Measurements from ENCODE around the gene CHD9NB.

Gene CHD9NB

GRCh38 chr16:53024045-53024444 is 28.7 kb downstream of the CHD9NB start:
- Histone ChIP-seq H3K36me3 (ENCODE audit: control insufficient read depth, insufficient read depth, low read length) (no peaks in the 10 kb centered on the region), H3K4me1 (ENCODE audit: control insufficient read depth, insufficient read depth, low read length) (no peaks in the 10 kb centered on the region), H3K9ac (ENCODE audit: low read length) (no peak overlapping the region), H3K4me3 (ENCODE audit: low read depth, low read length) (no peak overlapping the region), H3K27me3 (ENCODE audit: control insufficient read depth, insufficient read depth, low read length) (no peaks in the 10 kb centered on the region), H3K27ac (ENCODE audit: low read depth, low read length) (no peak overlapping the region), H3K9me3 (ENCODE audit: control insufficient read depth, insufficient read depth, low read depth, low read length) (no peaks in the 10 kb centered on the region)

GRCh38 chr16:53022374-53022773 is 30.3 kb downstream of the CHD9NB start:
- Histone ChIP-seq H3K9ac (ENCODE audit: low read length) (no peak overlapping the region), H3K36me3 (ENCODE audit: control insufficient read depth, insufficient read depth, low read length) (no peaks in the 10 kb centered on the region), H3K27me3 (ENCODE audit: control insufficient read depth, insufficient read depth, low read length) (no peaks in the 10 kb centered on the region), H3K27ac (ENCODE audit: low read depth, low read length) (no peak overlapping the region), H3K9me3 (ENCODE audit: control insufficient read depth, insufficient read depth, low read depth, low read length) (no peaks in the 10 kb centered on the region), H3K4me1 (ENCODE audit: control insufficient read depth, insufficient read depth, low read length) (no peaks in the 10 kb centered on the region), H3K4me3 (ENCODE audit: low read depth, low read length) (no peak overlapping the region)

DNA sequence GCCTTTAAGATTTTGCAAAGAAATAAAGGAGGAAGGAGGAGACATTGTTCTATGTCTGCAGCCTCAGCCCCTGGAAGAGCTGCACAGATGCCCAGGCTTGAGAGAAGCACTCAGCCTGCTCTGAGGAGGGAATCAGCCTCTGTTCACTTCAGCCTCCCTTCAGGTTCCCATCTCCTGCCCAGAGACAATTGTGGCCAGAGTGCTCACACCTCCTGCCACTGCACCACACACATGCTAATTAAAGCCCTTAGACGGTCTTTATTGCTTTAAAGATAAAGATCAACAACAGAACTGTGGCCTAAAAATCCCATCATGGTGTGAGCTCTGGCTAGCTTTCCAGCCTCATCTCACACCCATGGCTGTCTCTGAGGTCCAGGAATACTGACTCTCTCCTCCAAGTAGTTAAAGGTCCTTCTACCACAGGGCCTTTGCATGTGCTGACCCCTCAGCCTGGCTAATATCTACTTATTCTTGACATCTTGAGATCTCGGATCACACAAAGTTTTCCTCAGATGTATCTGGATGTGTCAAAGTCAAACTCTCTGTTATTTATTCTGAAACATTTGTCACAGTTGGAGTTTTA is 33.8 kb downstream of the CHD9NB start:
- H3K36me3 ChIP-seq (ENCODE audit: control insufficient read depth, insufficient read depth, low read length): no peaks in the 10 kb centered on the region
- H3K4me3 ChIP-seq (ENCODE audit: low read depth, low read length): no peak overlapping the region
- no peaks in the 10 kb centered on the region for H3K4me1 ChIP-seq (ENCODE audit: control insufficient read depth, insufficient read depth, low read length)
- no peaks in the 10 kb centered on the region for H3K9me3 ChIP-seq (ENCODE audit: control insufficient read depth, insufficient read depth, low read depth, low read length)
- H3K27me3 ChIP-seq (ENCODE audit: control insufficient read depth, insufficient read depth, low read length): no peaks in the 10 kb centered on the region
- no peak overlapping the region for H3K9ac ChIP-seq (ENCODE audit: low read length)
- no peak overlapping the region for H3K27ac ChIP-seq (ENCODE audit: low read depth, low read length)

- H3K9me3 ChIP-seq (ENCODE audit: control insufficient read depth, insufficient read depth, low read depth, low read length): no peaks in the 10 kb centered on the region
- H3K9ac ChIP-seq (ENCODE audit: low read length): no peak overlapping the region
- H3K4me1 ChIP-seq (ENCODE audit: control insufficient read depth, insufficient read depth, low read length): no peaks in the 10 kb centered on the region
- no peak overlapping the region for H3K27ac ChIP-seq (ENCODE audit: low read depth, low read length)
- no peaks in the 10 kb centered on the region for H3K36me3 ChIP-seq (ENCODE audit: control insufficient read depth, insufficient read depth, low read length)
- H3K4me3 ChIP-seq (ENCODE audit: low read depth, low read length): no peak overlapping the region
- no peaks in the 10 kb centered on the region for H3K27me3 ChIP-seq (ENCODE audit: control insufficient read depth, insufficient read depth, low read length)
These were observed 38.4 kb downstream of the CHD9NB start for GRCh38 chr16:53014287-53014686.

- Histone ChIP-seq H3K9me3 (ENCODE audit: control insufficient read depth, insufficient read depth, low read depth, low read length) (no peaks in the 10 kb centered on the region), H3K4me1 (ENCODE audit: control insufficient read depth, insufficient read depth, low read length) (no peaks in the 10 kb centered on the region), H3K9ac (ENCODE audit: low read length) (no peak overlapping the region), H3K36me3 (ENCODE audit: control insufficient read depth, insufficient read depth, low read length) (no peaks in the 10 kb centered on the region), H3K27me3 (ENCODE audit: control insufficient read depth, insufficient read depth, low read length) (no peaks in the 10 kb centered on the region), H3K27ac (ENCODE audit: low read depth, low read length) (no peak overlapping the region), H3K4me3 (ENCODE audit: low read depth, low read length) (no peak overlapping the region)
These were observed 45.6 kb downstream of the CHD9NB start for GRCh38 chr16:53007095-53007494.

DNA sequence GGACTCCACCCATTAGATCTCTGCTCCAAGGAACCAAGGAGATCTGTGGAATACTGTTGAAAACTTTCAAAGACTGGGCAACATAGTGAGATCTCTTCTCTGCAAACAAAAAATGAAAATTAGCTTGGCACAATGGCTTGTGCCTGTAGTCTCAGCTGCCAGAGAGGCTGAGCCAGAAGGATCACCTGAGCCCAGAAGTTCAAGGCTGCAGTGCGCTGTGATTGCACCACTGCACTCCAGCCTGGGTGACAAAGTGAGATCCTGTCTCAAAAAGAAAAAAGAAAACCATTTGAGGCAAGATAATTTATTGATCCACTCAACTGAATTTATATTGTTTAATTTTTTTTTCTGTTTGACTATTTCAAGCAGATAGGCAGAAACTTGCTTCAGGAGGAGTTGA is 54.8 kb downstream of the CHD9NB start:
- Histone ChIP-seq H3K9ac (ENCODE audit: low read length) (no peak overlapping the region), H3K9me3 (ENCODE audit: control insufficient read depth, insufficient read depth, low read depth, low read length) (no peaks in the 10 kb centered on the region), H3K36me3 (ENCODE audit: control insufficient read depth, insufficient read depth, low read length) (no peaks in the 10 kb centered on the region), H3K4me1 (ENCODE audit: control insufficient read depth, insufficient read depth, low read length) (no peaks in the 10 kb centered on the region), H3K4me3 (ENCODE audit: low read depth, low read length) (no peak overlapping the region), H3K27me3 (ENCODE audit: control insufficient read depth, insufficient read depth, low read length) (no peaks in the 10 kb centered on the region), H3K27ac (ENCODE audit: low read depth, low read length) (no peak overlapping the region)

GRCh38 chr16:52994942-52995341 is 57.8 kb downstream of the CHD9NB start:
- Histone ChIP-seq H3K27me3 (ENCODE audit: control insufficient read depth, insufficient read depth, low read length) (no peaks in the 10 kb centered on the region), H3K27ac (ENCODE audit: low read depth, low read length) (no peak overlapping the region), H3K9ac (ENCODE audit: low read length) (no peak overlapping the region), H3K9me3 (ENCODE audit: control insufficient read depth, insufficient read depth, low read depth, low read length) (no peaks in the 10 kb centered on the region), H3K4me1 (ENCODE audit: control insufficient read depth, insufficient read depth, low read length) (no peaks in the 10 kb centered on the region), H3K4me3 (ENCODE audit: low read depth, low read length) (no peak overlapping the region), H3K36me3 (ENCODE audit: control insufficient read depth, insufficient read depth, low read length) (no peaks in the 10 kb centered on the region)

DNA sequence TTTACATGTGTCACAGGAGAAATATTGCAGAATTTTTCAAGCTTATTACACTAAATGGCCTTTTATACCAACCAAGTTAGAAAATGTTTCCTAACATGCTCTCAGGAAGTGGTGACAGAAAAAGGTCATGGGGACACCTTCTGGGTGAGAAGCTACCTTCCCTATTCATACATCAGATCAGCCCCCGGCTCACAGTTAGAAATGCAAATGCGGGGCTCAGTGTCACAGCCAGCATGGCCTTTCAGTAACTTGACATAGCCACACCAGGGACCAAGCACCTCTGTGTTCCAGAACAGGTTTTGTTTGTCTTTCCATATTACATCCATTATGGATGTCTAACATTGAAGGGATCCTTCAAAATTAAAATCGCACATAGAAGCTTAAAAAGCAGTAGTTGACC is 59.5 kb downstream of the CHD9NB start:
- H3K27ac ChIP-seq (ENCODE audit: low read depth, low read length): no peak overlapping the region
- no peaks in the 10 kb centered on the region for H3K27me3 ChIP-seq (ENCODE audit: control insufficient read depth, insufficient read depth, low read length)
- H3K4me3 ChIP-seq (ENCODE audit: low read depth, low read length): no peak overlapping the region
- no peaks in the 10 kb centered on the region for H3K9me3 ChIP-seq (ENCODE audit: control insufficient read depth, insufficient read depth, low read depth, low read length)
- H3K36me3 ChIP-seq (ENCODE audit: control insufficient read depth, insufficient read depth, low read length): no peaks in the 10 kb centered on the region
- no peaks in the 10 kb centered on the region for H3K4me1 ChIP-seq (ENCODE audit: control insufficient read depth, insufficient read depth, low read length)
- H3K9ac ChIP-seq (ENCODE audit: low read length): no peak overlapping the region

DNA sequence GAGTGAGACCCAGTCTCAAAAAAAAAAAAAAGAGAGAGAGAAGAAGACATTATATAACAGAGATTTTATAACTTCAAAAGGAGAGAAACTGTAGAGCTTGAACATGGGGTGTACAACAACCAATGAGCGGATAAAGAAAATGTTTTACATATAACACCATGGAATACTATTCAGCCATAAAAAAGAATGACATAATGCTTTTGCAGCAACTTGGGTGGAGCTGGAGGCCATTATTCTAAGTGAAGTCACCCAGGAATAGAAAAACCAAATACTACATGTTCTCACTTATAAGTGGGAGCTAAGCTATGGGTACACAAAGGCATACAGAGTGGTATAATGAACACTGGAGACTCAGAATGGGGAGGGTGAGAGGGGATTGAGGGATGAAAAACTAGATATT is 61.1 kb downstream of the CHD9NB start:
- H3K27ac ChIP-seq (ENCODE audit: low read depth, low read length): no peak overlapping the region
- H3K9ac ChIP-seq (ENCODE audit: low read length): no peak overlapping the region
- no peaks in the 10 kb centered on the region for H3K9me3 ChIP-seq (ENCODE audit: control insufficient read depth, insufficient read depth, low read depth, low read length)
- H3K27me3 ChIP-seq (ENCODE audit: control insufficient read depth, insufficient read depth, low read length): no peaks in the 10 kb centered on the region
- no peak overlapping the region for H3K4me3 ChIP-seq (ENCODE audit: low read depth, low read length)
- no peaks in the 10 kb centered on the region for H3K36me3 ChIP-seq (ENCODE audit: control insufficient read depth, insufficient read depth, low read length)
- no peaks in the 10 kb centered on the region for H3K4me1 ChIP-seq (ENCODE audit: control insufficient read depth, insufficient read depth, low read length)

Measured in HUES6 (cell line).